ENCODE measurements around the gene FAM234B. TPM values are rescaled to one million over a fixed set of nuclear protein-coding genes. Genes with fewer than 3 reads are reported as not detected.

Gene FAM234B
- total and polyA plus RNA-seq, 2 experiments from 2014 or later, result 0.66 to 4.1 TPM

GRCh38 chr12:13130981-13131380 is 86.8 kb downstream of the FAM234B start:
- no peaks in the 10 kb centered on the region for H3K79me2 ChIP-seq
- H3K27ac ChIP-seq, result no peak overlapping the region
- no peaks in the 10 kb centered on the region for H3K27me3 ChIP-seq
- no peaks in the 10 kb centered on the region for H4K20me1 ChIP-seq (ENCODE audit: insufficient read depth, poor library complexity, severe bottlenecking)
- TF ChIP-seq CTCF (IDR thresholded peaks at IDR 0.05; ENCODE audit: poor library complexity) (no peak), EZH2phosphoT487 (IDR thresholded peaks at IDR 0.05; ENCODE audit: low read depth, severe bottlenecking, unreplicated experiment) (no peak), EZH2 (IDR thresholded peaks at IDR 0.05; ENCODE audit: borderline replicate concordance) (no peak)
- no peaks in the 10 kb centered on the region for H3K9me2 ChIP-seq (replicated peaks; ENCODE audit: insufficient read depth)
- H3K4me1 ChIP-seq (ENCODE audit: insufficient read depth), result peaks cover 34% of the 10 kb centered on the region
- DNase-seq (ENCODE audit: low spot score), result no peak
- no peak overlapping the region for H2AFZ ChIP-seq
- no peaks in the 10 kb centered on the region for H3K36me3 ChIP-seq (replicated peaks; ENCODE audit: insufficient read depth, low read depth)
- WGBS (ENCODE audit: low lambda C conversion rate, missing lambda C conversion rate), result 75% methylated on average over 3 of the region's 3 CpGs
- no peaks in the 10 kb centered on the region for H3K9me3 ChIP-seq (ENCODE audit: low read depth)
- H3K4me2 ChIP-seq, result peak overlapping the region; percentile 16
- no peak overlapping the region for H3K4me3 ChIP-seq

Other genes with a start within 250 kb of the FAM234B start
- 69.4 and 74.4 TPM in 2 replicates for gene DDX47, start 231.0 kb upstream of the FAM234B start, total RNA-seq
- gene DDX47, start 231.0 kb upstream of the FAM234B start, polyA plus RNA-seq, result 51.6 and 56.2 TPM in 2 replicates
- gene GPRC5A, start 152.8 kb upstream of the FAM234B start, total RNA-seq, result 49.8 and 60.2 TPM in 2 replicates
- gene GPRC5A, start 152.8 kb upstream of the FAM234B start, polyA plus RNA-seq, result 80.4 and 97.0 TPM in 2 replicates
- gene GPRC5D, start 92.2 kb upstream of the FAM234B start, total RNA-seq, result not detected in 2 replicates
- gene GPRC5D, start 92.2 kb upstream of the FAM234B start, polyA plus RNA-seq, result not detected in 2 replicates
- gene HEBP1, start 44.1 kb upstream of the FAM234B start, total RNA-seq, result 30.1 and 35.6 TPM in 2 replicates
- gene HEBP1, start 44.1 kb upstream of the FAM234B start, polyA plus RNA-seq, result 79.7 and 89.5 TPM in 2 replicates
- 1.5 TPM in 1 of 2 replicates, not detected in the other for gene GSG1, start 59.3 kb downstream of the FAM234B start, total RNA-seq
- gene GSG1, start 59.3 kb downstream of the FAM234B start, polyA plus RNA-seq, result 0.37 and 0.72 TPM in 2 replicates
- 39.9 and 67.3 TPM in 2 replicates for gene EMP1, start 152.3 kb downstream of the FAM234B start, total RNA-seq
- 51.1 and 52.6 TPM in 2 replicates for gene EMP1, start 152.3 kb downstream of the FAM234B start, polyA plus RNA-seq